ENCODE data around the gene SCAF1.

GRCh38 chr19:49643466-49643865 is 1.5 kb downstream of the SCAF1 start:
- TF ChIP-seq RAD21 (IDR thresholded peaks at IDR 0.05; ENCODE audit: insufficient read depth, low read depth, low read length) (no peak), POLR2AphosphoS2 (IDR thresholded peaks at IDR 0.05; ENCODE audit: low read depth, low read length) (no peak), STAT3 (IDR thresholded peaks at IDR 0.05; ENCODE audit: low read depth, low read length) (no peak), YY1 (IDR thresholded peaks at IDR 0.05; ENCODE audit: low read depth, low read length) (no peak), FOS (IDR thresholded peaks at IDR 0.05; ENCODE audit: borderline replicate concordance, extremely low read depth, insufficient read length) (no peak), CTCF (IDR thresholded peaks at IDR 0.05 in 2 of 3, conservative IDR thresholded peaks at IDR 0.05 in 1 of 3; ENCODE audit: control insufficient read depth in 2 of 3, extremely low read depth in 1 of 3, insufficient read depth in 1 of 3, low read depth in 3 of 3, low read length in 3 of 3) (no peak), NFYB (IDR thresholded peaks at IDR 0.05; ENCODE audit: insufficient read depth, low read depth, low read length) (no peak), POLR2A (IDR thresholded peaks at IDR 0.05; ENCODE audit: low read depth, low read length) (no peak), ESRRA (IDR thresholded peaks at IDR 0.05; ENCODE audit: low read length) (no peak), CUX1 (IDR thresholded peaks at IDR 0.05; ENCODE audit: insufficient replicate concordance, low read depth, low read length) (no peak)
